ENCODE results near the gene HOXC6. TPM values are rescaled to one million over a fixed set of nuclear protein-coding genes. Genes with fewer than 3 reads are reported as not detected.

HOXC6 gene
- total RNA-seq, 1 experiment from 2014 or later = not detected

- Mint-ChIP-seq H3K4me3 (no peak overlapping the region), H3K27ac (no peak overlapping the region), H3K27me3 (ENCODE audit: low read depth) (peaks cover 99% of the 10 kb centered on the region), H3K9me3 (no peaks in the 10 kb centered on the region), H3K36me3 (no peaks in the 10 kb centered on the region), H3K4me1 (peaks cover 16% of the 10 kb centered on the region)
- TF ChIP-seq MLX (CRISPR knock-in tag; IDR thresholded peaks at IDR 0.05) (no peak), FOXK1 (CRISPR knock-in tag; IDR thresholded peaks at IDR 0.05) (no peak), ZNF138 (CRISPR knock-in tag; conservative IDR thresholded peaks at IDR 0.05) (no peak), ZSCAN18 (CRISPR knock-in tag; IDR thresholded peaks at IDR 0.05) (no peak), NR3C1 (CRISPR knock-in tag; conservative IDR thresholded peaks at IDR 0.05; ENCODE audit: low read depth) (no peak)
- TF ChIP-seq, protein P1, sequence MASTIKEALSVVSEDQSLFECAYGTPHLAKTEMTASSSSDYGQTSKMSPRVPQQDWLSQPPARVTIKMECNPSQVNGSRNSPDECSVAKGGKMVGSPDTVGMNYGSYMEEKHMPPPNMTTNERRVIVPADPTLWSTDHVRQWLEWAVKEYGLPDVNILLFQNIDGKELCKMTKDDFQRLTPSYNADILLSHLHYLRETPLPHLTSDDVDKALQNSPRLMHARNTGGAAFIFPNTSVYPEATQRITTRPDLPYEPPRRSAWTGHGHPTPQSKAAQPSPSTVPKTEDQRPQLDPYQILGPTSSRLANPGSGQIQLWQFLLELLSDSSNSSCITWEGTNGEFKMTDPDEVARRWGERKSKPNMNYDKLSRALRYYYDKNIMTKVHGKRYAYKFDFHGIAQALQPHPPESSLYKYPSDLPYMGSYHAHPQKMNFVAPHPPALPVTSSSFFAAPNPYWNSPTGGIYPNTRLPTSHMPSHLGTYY (CRISPR knock-in tag; IDR thresholded peaks at IDR 0.05) = no peak
- TF ChIP-seq, protein P2, sequence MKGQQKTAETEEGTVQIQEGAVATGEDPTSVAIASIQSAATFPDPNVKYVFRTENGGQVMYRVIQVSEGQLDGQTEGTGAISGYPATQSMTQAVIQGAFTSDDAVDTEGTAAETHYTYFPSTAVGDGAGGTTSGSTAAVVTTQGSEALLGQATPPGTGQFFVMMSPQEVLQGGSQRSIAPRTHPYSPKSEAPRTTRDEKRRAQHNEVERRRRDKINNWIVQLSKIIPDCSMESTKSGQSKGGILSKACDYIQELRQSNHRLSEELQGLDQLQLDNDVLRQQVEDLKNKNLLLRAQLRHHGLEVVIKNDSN (CRISPR knock-in tag; IDR thresholded peaks at IDR 0.05) = no peak
- POLR2A ChIA-PET = no interaction called here
- CTCF ChIA-PET = interaction anchor here (0.7 to 4.8 kb wide), 5 partner anchors 8 to 170 kb away, joined by 3 to 23 read pairs (median 4); no protein-coding TSS in a partner anchor
- DNase-seq (ENCODE audit: low spot score) = no peak
- no peak for ATAC-seq
Measured at GRCh38 chr12:54038284-54038870, 10.1 kb downstream of the HOXC6 start.

DNA sequence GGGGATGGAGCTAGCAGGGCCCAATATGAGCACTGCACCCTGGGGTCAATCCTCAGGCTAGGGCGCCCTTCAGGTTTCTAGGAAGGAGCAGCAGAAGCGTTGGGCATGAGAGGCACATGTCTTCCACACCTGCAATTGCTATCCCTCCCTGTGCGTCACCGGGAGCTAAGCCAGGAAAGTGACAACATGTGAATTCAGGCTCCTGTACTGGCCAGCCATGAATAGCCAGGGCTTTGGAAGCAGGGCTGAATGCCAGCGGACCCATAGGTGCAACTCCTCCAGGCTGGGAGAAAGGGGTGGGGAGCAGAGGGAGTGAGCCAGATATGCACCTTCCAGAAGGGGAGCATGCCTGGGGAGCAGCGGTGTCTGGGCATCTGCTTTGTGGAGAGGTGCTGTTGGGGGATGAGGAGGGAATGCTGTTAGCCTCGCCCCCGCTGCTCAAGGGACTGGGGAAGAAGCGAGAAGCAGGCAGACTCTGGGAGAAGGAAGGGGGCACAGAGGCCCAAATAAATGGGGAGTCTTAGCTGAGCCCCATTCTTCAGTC lies 10.7 kb downstream of the HOXC6 start:
- ATAC-seq = no peak
- TF ChIP-seq TEAD1 (CRISPR knock-in tag; IDR thresholded peaks at IDR 0.05) = no peak
- no peak for TF ChIP-seq ZNF396 (CRISPR knock-in tag; IDR thresholded peaks at IDR 0.05; ENCODE audit: borderline replicate concordance)
- no peak for TF ChIP-seq JUN (CRISPR knock-in tag; IDR thresholded peaks at IDR 0.05)
- TF ChIP-seq, protein P3, sequence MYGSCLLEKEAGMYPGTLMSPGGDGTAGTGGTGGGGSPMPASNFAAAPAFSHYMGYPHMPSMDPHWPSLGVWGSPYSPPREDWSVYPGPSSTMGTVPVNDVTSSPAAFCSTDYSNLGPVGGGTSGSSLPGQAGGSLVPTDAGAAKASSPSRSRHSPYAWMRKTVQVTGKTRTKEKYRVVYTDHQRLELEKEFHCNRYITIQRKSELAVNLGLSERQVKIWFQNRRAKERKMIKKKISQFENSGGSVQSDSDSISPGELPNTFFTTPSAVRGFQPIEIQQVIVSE (CRISPR knock-in tag; IDR thresholded peaks at IDR 0.05; ENCODE audit: borderline replicate concordance) = no peak
- TF ChIP-seq SP1 (CRISPR knock-in tag; conservative IDR thresholded peaks at IDR 0.05) = no peak
- no peak for TF ChIP-seq NR1H2 (CRISPR knock-in tag; IDR thresholded peaks at IDR 0.05)
- TF ChIP-seq EMX1 (CRISPR knock-in tag; IDR thresholded peaks at IDR 0.05) = no peak
- TF ChIP-seq ZNF423 (CRISPR knock-in tag; IDR thresholded peaks at IDR 0.05) = no peak
- no peak for TF ChIP-seq RORB (CRISPR knock-in tag; IDR thresholded peaks at IDR 0.05)
- no peak for TF ChIP-seq ZNF425 (CRISPR knock-in tag; conservative IDR thresholded peaks at IDR 0.05)
- TF ChIP-seq, protein P2 (CRISPR knock-in tag; IDR thresholded peaks at IDR 0.05) = no peak
- TF ChIP-seq HMGA2 (CRISPR knock-in tag; IDR thresholded peaks at IDR 0.05) = no peak
- no peak for TF ChIP-seq SOX15 (CRISPR knock-in tag; IDR thresholded peaks at IDR 0.05)
- no peaks in the 10 kb centered on the region for H3K9me3 Mint-ChIP-seq
- H3K36me3 Mint-ChIP-seq = no peaks in the 10 kb centered on the region
- no peak overlapping the region for H3K4me3 Mint-ChIP-seq
- no peak for DNase-seq (ENCODE audit: low spot score)
- no peak overlapping the region for H3K27ac Mint-ChIP-seq
- H3K4me1 Mint-ChIP-seq = peaks cover 13% of the 10 kb centered on the region
- H3K27me3 Mint-ChIP-seq (ENCODE audit: low read depth) = peaks cover 100% of the 10 kb centered on the region
- ChIA-PET POLR2A (no interaction called here), CTCF (interaction anchor here (0.7 to 4.8 kb wide), 5 partner anchors 8 to 169 kb away, joined by 3 to 23 read pairs (median 4); no protein-coding TSS in a partner anchor)

All from WTC11 (cell line).